GM11168 (cell line): ENCODE data around the gene PCDH9.

Experiments
- in situ Hi-C: fragments of 300-500 bp; cut with MboI; formaldehyde crosslinking; loops from one replicate; pipeline ENCODE4 v1.12.0; 2022; ENCODE audit warnings: low sequenced_read_pairs; ENCODE audit not compliant: unreplicated experiment

Gene PCDH9

GRCh38 chr13:67049744-67050143, 180.4 kb downstream of the PCDH9 start:
- in situ Hi-C loops = no loop called here

- in situ Hi-C loops = no loop called here
Observed at GRCh38 chr13:67048821-67049150, 181.3 kb downstream of the PCDH9 start.

- in situ Hi-C loops = no loop called here
Observed at GRCh38 chr13:67048084-67048820, 181.9 kb downstream of the PCDH9 start.

- in situ Hi-C loops = no loop called here
Observed at GRCh38 chr13:67045357-67045756, 184.8 kb downstream of the PCDH9 start.

- in situ Hi-C loops = no loop called here
Observed at GRCh38 chr13:67043901-67044300, 186.2 kb downstream of the PCDH9 start.

- in situ Hi-C loops = no loop called here
Observed at GRCh38 chr13:67042556-67042955, 187.6 kb downstream of the PCDH9 start.

GRCh38 chr13:67036699-67037457, 193.3 kb downstream of the PCDH9 start:
- in situ Hi-C loops = no loop called here

GRCh38 chr13:67033170-67033569, 197.0 kb downstream of the PCDH9 start:
- in situ Hi-C loops = no loop called here

GRCh38 chr13:67023130-67023876, 206.8 kb downstream of the PCDH9 start:
- in situ Hi-C loops = no loop called here

- in situ Hi-C loops = no loop called here
Observed at GRCh38 chr13:67018775-67019174, 211.4 kb downstream of the PCDH9 start.

- in situ Hi-C loops = no loop called here
Observed at GRCh38 chr13:67017276-67017675, 212.9 kb downstream of the PCDH9 start.

GRCh38 chr13:67015976-67016600, 214.0 kb downstream of the PCDH9 start:
- in situ Hi-C loops = no loop called here

- in situ Hi-C loops = no loop called here
Observed at GRCh38 chr13:67014399-67014798, 215.7 kb downstream of the PCDH9 start.

- in situ Hi-C loops = no loop called here
Observed at GRCh38 chr13:67013709-67014108, 216.4 kb downstream of the PCDH9 start.

GRCh38 chr13:67008075-67008668, 222.0 kb downstream of the PCDH9 start:
- in situ Hi-C loops = no loop called here

- in situ Hi-C loops = no loop called here
Observed at GRCh38 chr13:67004511-67004910, 225.6 kb downstream of the PCDH9 start.

GRCh38 chr13:67003743-67004142, 226.4 kb downstream of the PCDH9 start:
- in situ Hi-C loops = no loop called here

- in situ Hi-C loops = no loop called here
Observed at GRCh38 chr13:67001363-67001762, 228.8 kb downstream of the PCDH9 start.

GRCh38 chr13:66996503-66996902, 233.6 kb downstream of the PCDH9 start:
- in situ Hi-C loops = no loop called here

GRCh38 chr13:66995203-66995611, 234.9 kb downstream of the PCDH9 start:
- in situ Hi-C loops = no loop called here
